Smooth muscle cell (in vitro differentiated cells): ENCODE data around the gene TP53BP2. TPM values are rescaled to one million over a fixed set of nuclear protein-coding genes. Genes with fewer than 3 reads are reported as not detected.
A peak's percentile ranks its signal among the peaks of the same experiment; 100 is the strongest.

ENCODE experiments used
- DNase-seq: peaks from one replicate; lab custom pipeline; 2025; ENCODE audit not compliant: unreplicated experiment; lab: John Stamatoyannopoulos, UW
- H2AFZ ChIP-seq: fragments of 200-600 bp; sonication (generic); 2 replicates; pipeline ENCODE4 v1.6.0; 2016; ENCODE audit warnings: antibody characterized with exemption, low read depth, mild to moderate bottlenecking
- H3F3A ChIP-seq: fragments of 200-600 bp; sonication (generic); 2 replicates; pipeline ENCODE4 v1.6.0; 2017; ENCODE audit warnings: antibody characterized with exemption, low read depth
- H3K27ac ChIP-seq: fragments of 200-600 bp; sonication (generic); 2 replicates; pipeline ENCODE4 v1.5.1; 2016; ENCODE audit warnings: low read depth, mild to moderate bottlenecking
- H3K27me3 ChIP-seq: fragments of 200-600 bp; sonication (generic); 2 replicates; pipeline ENCODE4 v1.6.1; 2016; ENCODE audit warnings: low read depth, mild to moderate bottlenecking
- H3K36me3 ChIP-seq: fragments of 200-600 bp; sonication (generic); 2 replicates; pipeline ENCODE4 v1.5.1; 2016; ENCODE audit warnings: low read depth
- H3K4me1 ChIP-seq: fragments of 200-600 bp; sonication (generic); 2 replicates; pipeline ENCODE4 v1.5.1; 2016; ENCODE audit warnings: low read depth
- H3K4me2 ChIP-seq: fragments of 200-600 bp; sonication (generic); 2 replicates; pipeline ENCODE4 v1.6.0; 2016; ENCODE audit warnings: mild to moderate bottlenecking
- H3K4me3 ChIP-seq: fragments of 200-600 bp; sonication (generic); 2 replicates; pipeline ENCODE4 v1.5.1; 2016; ENCODE audit warnings: mild to moderate bottlenecking
- H3K79me2 ChIP-seq: fragments of 200-600 bp; sonication (generic); 2 replicates; pipeline ENCODE4 v1.6.0; 2016; ENCODE audit warnings: low read depth, mild to moderate bottlenecking
- H3K9ac ChIP-seq: fragments of 200-600 bp; sonication (generic); 2 replicates; pipeline ENCODE4 v1.6.0; 2016; ENCODE audit warnings: low read depth
- H3K9me3 ChIP-seq: fragments of 200-600 bp; sonication (generic); replicated peaks from 2 replicates; pipeline ENCODE4 v1.5.1; 2016; ENCODE audit warnings: low read depth
- H4K20me1 ChIP-seq: fragments of 200-600 bp; sonication (generic); 2 replicates; pipeline ENCODE4 v1.6.0; 2016; ENCODE audit warnings: low read depth
- CTCF ChIP-seq: fragments of 200-600 bp; sonication (generic); IDR thresholded peaks from 2 replicates; pipeline ENCODE4 v1.5.1; 2017; ENCODE audit warnings: borderline replicate concordance, mild to moderate bottlenecking, antibody characterized with exemption; ENCODE audit not compliant: insufficient read depth, poor library complexity, severe bottlenecking
- WGBS: methylation state at CpG from one replicate; pipeline ENCODE4 v1.1.7; 2016; ENCODE audit warnings: low lambda C conversion rate; 5-methylcytosine and 5-hydroxymethylcytosine counted together
- polyA plus RNA-seq: library from polyadenylated mRNA; unstranded; fragments of >200 nt; fragmentation: Nextera tagmentation; extraction: Ambion mirVana; gene quantifications from 2 replicates; pipeline ENCODE4 v1.2.1, GENCODE V29; 2016
- total RNA-seq: library from RNA; depleted of rRNA; stranded (reverse); fragments of >200 nt; gene quantifications from 2 replicates; pipeline ENCODE4 v1.2.3, GENCODE V29; 2014

The TP53BP2 gene
- total and polyA plus RNA-seq, 2 experiments from 2014 or later = 11.8 to 30.8 TPM

- 71% methylated on average over 20 of the region's 20 CpGs for WGBS
- Histone ChIP-seq H2AFZ (no peak overlapping the region), H3K4me2 (peak overlapping the region; percentile 60), H3K9ac (peak overlapping the region; percentile 62), H3K4me3 (no peak overlapping the region), H3K9me3 (no peaks in the 10 kb centered on the region), H4K20me1 (peaks cover 11% of the 10 kb centered on the region), H3K4me1 (peaks cover 24% of the 10 kb centered on the region), H3F3A (peaks cover 21% of the 10 kb centered on the region), H3K27ac (peak overlapping the region; percentile 97), H3K36me3 (no peaks in the 10 kb centered on the region), H3K27me3 (no peaks in the 10 kb centered on the region), H3K79me2 (peaks cover 62% of the 10 kb centered on the region)
- DNase-seq = no peak
- TF ChIP-seq CTCF = no peak
These were observed 111.6 kb downstream of the TP53BP2 start for GRCh38 chr1:223733898-223734852.

GRCh38 chr1:223732993-223733798 is 112.6 kb downstream of the TP53BP2 start:
- H2AFZ ChIP-seq = no peak overlapping the region
- peaks cover 24% of the 10 kb centered on the region for H3K4me1 ChIP-seq
- no peak overlapping the region for H3K4me3 ChIP-seq
- H3F3A ChIP-seq = peaks cover 18% of the 10 kb centered on the region
- 49% methylated on average over 6 of the region's 6 CpGs for WGBS
- peak overlapping the region; percentile 97 for H3K27ac ChIP-seq
- H3K27me3 ChIP-seq = no peaks in the 10 kb centered on the region
- no peaks in the 10 kb centered on the region for H3K9me3 ChIP-seq
- peak overlapping the region; percentile 62 for H3K9ac ChIP-seq
- H4K20me1 ChIP-seq = peaks cover 6% of the 10 kb centered on the region
- no peaks in the 10 kb centered on the region for H3K36me3 ChIP-seq
- peaks cover 69% of the 10 kb centered on the region for H3K79me2 ChIP-seq
- H3K4me2 ChIP-seq = peak overlapping the region; percentile 60
- DNase-seq = no peak
- TF ChIP-seq CTCF = no peak

- peak overlapping the region; percentile 62 for H3K9ac ChIP-seq
- H2AFZ ChIP-seq = no peak overlapping the region
- 47% methylated on average over 12 of the region's 13 CpGs for WGBS
- no peaks in the 10 kb centered on the region for H3K9me3 ChIP-seq
- H3K79me2 ChIP-seq = peaks cover 56% of the 10 kb centered on the region
- H3K27me3 ChIP-seq = no peaks in the 10 kb centered on the region
- peak; percentile 32 for DNase-seq
- peak overlapping the region; percentile 60 for H3K4me2 ChIP-seq
- no peaks in the 10 kb centered on the region for H4K20me1 ChIP-seq
- peaks cover 34% of the 10 kb centered on the region for H3K4me1 ChIP-seq
- H3F3A ChIP-seq = peaks cover 30% of the 10 kb centered on the region
- H3K4me3 ChIP-seq = no peak overlapping the region
- peak overlapping the region; percentile 97 for H3K27ac ChIP-seq
- TF ChIP-seq CTCF = no peak
- H3K36me3 ChIP-seq = no peaks in the 10 kb centered on the region
These were observed 114.5 kb downstream of the TP53BP2 start for GRCh38 chr1:223731133-223731770.
